ENCODE results near the gene EEIG1.
A peak's percentile ranks its signal among the peaks of the same experiment; 100 is the strongest.

Gene EEIG1

GRCh38 chr9:127959841-127960409 lies 20.9 kb downstream of the EEIG1 start:
- no peak for DNase-seq (ENCODE audit: low read depth in 3 of 3)

- DNase-seq (ENCODE audit: low read depth in 3 of 3), result no peak
Observed at GRCh38 chr9:127959398-127959797, 21.4 kb downstream of the EEIG1 start.

- no peak for DNase-seq (ENCODE audit: low read depth in 3 of 3)
Observed at GRCh38 chr9:127958728-127959127, 22.1 kb downstream of the EEIG1 start.

GRCh38 chr9:127955294-127956015 lies 25.3 kb downstream of the EEIG1 start:
- peak; percentile 67 to 84 (median 77) for DNase-seq (ENCODE audit: low read depth in 3 of 3)

DNA sequence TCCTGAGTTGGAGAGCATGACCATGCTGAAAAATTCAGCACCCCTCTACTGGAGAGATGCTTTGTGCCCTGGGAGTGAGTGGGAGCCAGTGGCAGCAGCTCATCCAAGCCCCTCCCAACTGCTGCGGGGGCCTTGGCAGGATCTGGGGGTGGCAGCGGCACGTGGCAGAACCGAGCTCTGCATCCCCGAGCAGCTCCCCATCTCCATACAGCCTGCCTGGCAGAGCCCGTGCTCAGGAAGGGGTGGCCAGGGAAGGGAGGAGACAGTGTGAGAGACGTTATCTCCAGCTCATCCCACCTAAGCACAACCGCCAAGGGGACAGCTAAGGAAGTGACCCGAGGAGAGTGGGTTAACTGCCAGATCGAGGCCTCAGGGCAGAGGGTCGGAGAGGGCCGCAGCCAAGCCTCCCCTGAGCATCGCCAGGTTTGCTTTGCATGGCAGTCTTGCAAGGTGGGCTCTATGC lies 25.9 kb downstream of the EEIG1 start:
- no peak for DNase-seq (ENCODE audit: low read depth in 3 of 3)

DNA sequence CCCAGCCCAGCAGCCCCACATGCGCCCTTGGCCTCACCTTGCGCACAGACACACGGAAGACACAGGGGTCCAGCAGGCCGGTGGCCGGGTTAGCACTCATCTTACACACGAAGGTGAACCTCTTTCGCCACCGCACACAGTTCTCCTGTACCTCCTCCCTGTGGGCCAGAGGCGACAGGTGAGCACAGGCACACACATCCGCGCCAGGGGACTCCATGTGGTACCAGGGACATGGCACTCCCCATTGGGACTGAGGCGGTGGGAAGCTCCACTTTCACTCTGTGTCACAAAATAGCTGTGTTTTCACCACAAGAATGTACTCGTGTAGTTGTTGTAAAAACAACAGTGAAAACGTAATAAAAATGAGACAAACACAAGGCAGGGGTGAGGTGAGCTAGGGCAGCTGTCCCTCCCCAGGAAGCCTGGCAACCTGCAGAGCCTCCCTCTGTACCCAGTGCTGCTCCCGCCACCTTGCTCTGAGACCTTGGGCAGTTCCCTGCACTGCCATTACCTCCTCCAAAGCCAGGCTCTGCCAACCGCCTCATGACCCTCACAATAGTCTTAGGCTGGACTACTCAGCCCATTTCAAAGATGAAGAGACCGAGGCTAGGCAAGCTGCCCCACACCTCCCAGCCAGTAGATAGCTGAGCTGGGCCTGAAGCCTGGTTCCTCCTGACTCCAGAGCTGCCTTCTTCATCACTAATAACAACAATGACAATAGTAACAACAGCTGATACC lies 26.9 kb downstream of the EEIG1 start:
- DNase-seq (ENCODE audit: low read depth in 3 of 3), result no peak

- no peak for DNase-seq (ENCODE audit: low read depth in 3 of 3)
Observed at GRCh38 chr9:127953154-127953553, 27.6 kb downstream of the EEIG1 start.

- no peak for DNase-seq (ENCODE audit: low read depth in 3 of 3)
Observed at GRCh38 chr9:127950513-127951289, 30.1 kb downstream of the EEIG1 start.

GRCh38 chr9:127949827-127950512 lies 30.8 kb downstream of the EEIG1 start:
- DNase-seq (ENCODE audit: low read depth in 3 of 3), result no peak

GRCh38 chr9:127947841-127948710 lies 32.7 kb downstream of the EEIG1 start:
- DNase-seq (ENCODE audit: low read depth in 3 of 3), result no peak

GRCh38 chr9:127946728-127947127 lies 34.1 kb downstream of the EEIG1 start:
- DNase-seq (ENCODE audit: low read depth in 3 of 3), result no peak

GRCh38 chr9:127945942-127946341 lies 34.8 kb downstream of the EEIG1 start:
- no peak for DNase-seq (ENCODE audit: low read depth in 3 of 3)

GRCh38 chr9:127945338-127945737 lies 35.5 kb downstream of the EEIG1 start:
- DNase-seq (ENCODE audit: low read depth in 3 of 3), result no peak

DNA sequence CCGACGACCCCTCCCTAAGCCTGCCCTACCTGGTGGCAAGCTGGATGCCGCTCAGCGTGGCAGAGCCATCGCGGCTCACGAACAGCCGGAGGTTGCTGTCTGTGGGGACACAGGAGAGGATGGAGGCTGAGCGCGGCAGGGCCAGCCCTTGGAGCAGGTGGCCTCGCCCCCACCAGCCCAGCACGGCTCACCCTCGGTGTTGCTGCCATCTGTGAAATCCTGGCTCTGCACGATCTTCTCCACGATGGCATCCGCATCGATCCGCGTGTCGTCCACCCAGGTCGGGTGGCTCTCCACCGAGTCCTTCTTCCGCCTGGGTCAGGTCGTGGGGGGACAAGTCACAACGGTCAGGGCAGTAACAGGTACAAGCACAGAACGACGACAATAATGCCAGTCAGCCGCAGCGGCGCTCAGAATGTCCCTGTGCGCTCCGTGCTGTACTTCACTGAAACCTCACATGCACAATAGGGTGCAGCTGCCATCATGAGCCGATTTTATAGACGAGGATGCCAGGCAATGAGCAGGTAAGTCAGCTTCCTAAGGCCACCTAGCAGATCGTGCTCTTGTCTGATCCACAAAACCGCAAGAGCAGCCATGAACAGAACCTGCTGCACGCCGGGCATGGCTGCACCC lies 36.1 kb downstream of the EEIG1 start:
- DNase-seq (ENCODE audit: low read depth in 3 of 3), result no peak

DNA sequence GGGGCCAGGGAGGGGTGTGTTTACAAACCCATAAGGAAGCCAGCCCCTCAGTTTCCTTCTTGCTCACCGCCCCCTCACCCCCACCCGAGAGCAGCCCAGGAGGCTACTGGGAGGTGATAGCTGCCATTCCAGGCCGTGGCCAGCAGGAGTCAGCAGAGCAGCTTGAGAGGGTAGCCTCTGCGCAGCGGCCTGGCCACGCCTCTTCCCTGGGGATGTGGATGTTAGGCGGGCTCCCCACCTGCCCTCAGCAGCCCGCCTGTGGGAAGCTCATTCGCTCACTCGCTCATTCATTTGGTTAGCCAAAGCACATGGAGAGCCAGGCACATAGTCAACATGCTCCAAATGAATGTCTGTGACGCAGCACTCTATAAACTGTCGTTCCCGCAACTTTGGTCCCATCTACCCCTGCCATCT lies 37.1 kb downstream of the EEIG1 start:
- DNase-seq (ENCODE audit: low read depth in 3 of 3), result peak; percentile 54 to 82 (median 63)

GRCh38 chr9:127943011-127943662 lies 37.7 kb downstream of the EEIG1 start:
- DNase-seq (ENCODE audit: low read depth in 3 of 3), result no peak

GRCh38 chr9:127942216-127943010 lies 38.4 kb downstream of the EEIG1 start:
- DNase-seq (ENCODE audit: low read depth in 3 of 3), result no peak

GRCh38 chr9:127941961-127942215 lies 38.9 kb downstream of the EEIG1 start:
- no peak for DNase-seq (ENCODE audit: low read depth in 3 of 3)

All from stimulated activated CD4-positive, alpha-beta T cell treated with anti-CD3 and anti-CD28 coated beads, TNF-alpha, amount 100 ng/mL, for 24 hours (primary cell).